ENCODE measurements around the gene NSMF.

The NSMF gene

DNA sequence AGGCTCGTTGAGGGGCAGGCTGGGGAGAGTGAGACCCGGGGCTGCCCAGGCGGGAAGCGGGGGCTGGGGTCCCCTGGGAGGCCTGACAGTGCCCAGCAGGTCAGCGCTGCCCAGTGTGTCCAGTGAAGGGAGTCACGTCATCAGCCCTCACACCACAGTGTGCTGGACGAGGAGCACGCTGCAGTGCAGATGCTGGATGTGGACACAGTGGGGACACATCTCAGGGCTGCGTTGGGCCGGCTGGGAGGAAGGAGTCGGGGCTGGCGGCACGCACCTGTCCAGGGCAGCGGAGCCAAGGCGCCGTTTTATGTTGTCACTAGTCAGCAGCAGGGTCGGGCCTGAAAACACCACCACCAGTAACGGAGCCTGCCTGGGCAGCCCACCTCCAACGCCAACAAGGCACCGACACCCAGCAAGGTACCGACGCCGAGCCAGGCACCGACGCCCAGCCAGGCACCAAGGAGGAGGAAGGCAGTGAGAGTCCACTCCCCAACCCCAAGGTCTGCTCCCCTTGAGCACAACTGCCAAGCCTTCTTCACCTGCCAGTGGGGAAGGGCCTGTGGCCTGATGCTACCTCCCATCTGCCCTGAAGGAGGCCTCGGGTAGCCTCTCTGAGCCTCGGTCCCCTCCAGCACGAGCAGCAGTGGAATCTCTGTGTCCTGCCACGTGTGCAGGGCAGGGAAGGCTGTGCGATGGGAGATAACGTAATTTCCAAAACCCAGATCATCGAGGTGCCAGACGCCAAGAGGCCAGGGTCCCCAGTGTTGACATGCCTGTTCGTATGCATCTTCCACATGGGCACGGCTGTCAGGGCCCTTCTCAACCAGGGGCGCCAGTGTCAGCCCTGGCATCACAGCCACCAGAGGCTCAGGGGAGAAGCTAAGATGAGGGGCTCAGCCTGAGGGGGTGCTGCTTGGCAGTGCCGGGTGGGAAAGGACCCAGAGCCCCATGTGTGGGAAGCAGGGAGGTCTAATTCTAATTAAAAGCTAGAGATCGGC lies 21.9 kb upstream of the NSMF start:
- Histone ChIP-seq H3K27ac (ENCODE audit: low read depth, low read length, poor library complexity, severe bottlenecking) (no peak overlapping the region), H3K9me2 (ENCODE audit: low read depth, low read length) (no peaks in the 10 kb centered on the region), H4K20me1 (ENCODE audit: insufficient read depth, low read length) (no peaks in the 10 kb centered on the region), H2AFZ (ENCODE audit: low read length) (no peak overlapping the region), H3K4me2 (ENCODE audit: low read length) (no peak overlapping the region), H3K36me3 (ENCODE audit: insufficient read depth, low read length) (no peaks in the 10 kb centered on the region), H3F3A (ENCODE audit: insufficient read depth, low read length) (no peaks in the 10 kb centered on the region), H3K9ac (ENCODE audit: low read length) (no peak overlapping the region), H3K4me3 (ENCODE audit: low read depth, low read length, poor library complexity, severe bottlenecking) (no peak overlapping the region), H3K9me3 (ENCODE audit: low read length) (peaks cover 5% of the 10 kb centered on the region; the same call in 1 of the 2 replicates), H3K79me2 (ENCODE audit: insufficient read depth, low read length) (no peaks in the 10 kb centered on the region), H3K27me3 (ENCODE audit: insufficient read depth, low read length) (no peaks in the 10 kb centered on the region), H3K4me1 (ENCODE audit: insufficient read depth, low read length, severe bottlenecking) (no peaks in the 10 kb centered on the region)
- TF ChIP-seq CTCF (IDR thresholded peaks at IDR 0.05; ENCODE audit: low read length) (no peak), EZH2 (IDR thresholded peaks at IDR 0.05; ENCODE audit: borderline replicate concordance, low read length) (no peak)

GRCh38 chr9:137479892-137480685 lies 21.0 kb upstream of the NSMF start:
- no peak overlapping the region for H3K4me2 ChIP-seq (ENCODE audit: low read length)
- no peak overlapping the region for H3K27ac ChIP-seq (ENCODE audit: low read depth, low read length, poor library complexity, severe bottlenecking)
- no peaks in the 10 kb centered on the region for H4K20me1 ChIP-seq (ENCODE audit: insufficient read depth, low read length)

More at GRCh38 chr9:137479892-137480685, 21.0 kb upstream of the NSMF start:
- Histone ChIP-seq H3K4me3 (ENCODE audit: low read depth, low read length, poor library complexity, severe bottlenecking) (no peak overlapping the region), H3K79me2 (ENCODE audit: insufficient read depth, low read length) (no peaks in the 10 kb centered on the region), H2AFZ (ENCODE audit: low read length) (no peak overlapping the region), H3K9me2 (ENCODE audit: low read depth, low read length) (no peaks in the 10 kb centered on the region), H3K9me3 (ENCODE audit: low read length) (peaks cover 8% of the 10 kb centered on the region; the same call in 1 of the 2 replicates), H3K36me3 (ENCODE audit: insufficient read depth, low read length) (no peaks in the 10 kb centered on the region), H3K27me3 (ENCODE audit: insufficient read depth, low read length) (no peaks in the 10 kb centered on the region), H3K9ac (ENCODE audit: low read length) (no peak overlapping the region), H3K4me1 (ENCODE audit: insufficient read depth, low read length, severe bottlenecking) (no peaks in the 10 kb centered on the region), H3F3A (ENCODE audit: insufficient read depth, low read length) (no peaks in the 10 kb centered on the region)
- TF ChIP-seq CTCF (IDR thresholded peaks at IDR 0.05; ENCODE audit: low read length) (no peak), EZH2 (IDR thresholded peaks at IDR 0.05; ENCODE audit: borderline replicate concordance, low read length) (no peak)
